H9 (cell line): ENCODE data around the gene RADIL. TPM values are rescaled to one million over a fixed set of nuclear protein-coding genes. Genes with fewer than 3 reads are reported as not detected.

ENCODE experiments used
- DNase-seq: peaks from one replicate; pipeline ENCODE4 v3.0.0-alpha.2; 2017
- H2AFZ ChIP-seq: one replicate; pipeline ENCODE4 v1.6.1; 2013; ENCODE audit warnings: mild to moderate bottlenecking, low read length, control low read depth, moderate library complexity
- H2AK5ac ChIP-seq: 2 replicates; pipeline ENCODE4 v1.6.1; 2013; ENCODE audit warnings: low read length, control low read depth, mixed read lengths; ENCODE audit not compliant: insufficient read length
- H2BK120ac ChIP-seq: one replicate; pipeline ENCODE4 v1.6.1; 2013; ENCODE audit warnings: low read depth, mild to moderate bottlenecking, low read length, control low read depth, inconsistent platforms; ENCODE audit not compliant: poor library complexity, severe bottlenecking
- H2BK12ac ChIP-seq: 2 replicates; pipeline ENCODE4 v1.6.1; 2013; ENCODE audit warnings: low read length, control low read depth, mixed read lengths, low read depth; ENCODE audit not compliant: insufficient read length
- H2BK15ac ChIP-seq: 2 replicates; pipeline ENCODE4 v1.6.1; 2013; ENCODE audit warnings: low read depth, low read length, control low read depth
- H2BK20ac ChIP-seq: one replicate; pipeline ENCODE4 v1.6.1; 2013; ENCODE audit warnings: low read depth, mild to moderate bottlenecking, low read length, control low read depth, inconsistent platforms; ENCODE audit not compliant: poor library complexity, severe bottlenecking
- H2BK5ac ChIP-seq: 2 replicates; pipeline ENCODE4 v1.6.1; 2013; ENCODE audit warnings: low read length, control low read depth, mixed read lengths; ENCODE audit not compliant: insufficient read length
- H3K14ac ChIP-seq: 2 replicates; pipeline ENCODE4 v1.6.1; 2013; ENCODE audit warnings: low read length, control low read depth; ENCODE audit not compliant: insufficient read depth
- H3K18ac ChIP-seq: 2 replicates; pipeline ENCODE4 v1.6.1; 2013; ENCODE audit warnings: low read depth, mild to moderate bottlenecking, mixed read lengths, low read length, control low read depth; ENCODE audit not compliant: insufficient read length
- H3K23ac ChIP-seq: 2 replicates; pipeline ENCODE4 v1.6.1; 2013; ENCODE audit warnings: low read length, control low read depth, mixed read lengths, low read depth; ENCODE audit not compliant: insufficient read length
- H3K23me2 ChIP-seq: 2 replicates; pipeline ENCODE4 v1.6.1; 2013; ENCODE audit warnings: low read depth, mild to moderate bottlenecking, mixed read lengths, low read length, control low read depth; ENCODE audit not compliant: insufficient read length, poor library complexity, severe bottlenecking
- H3K27ac ChIP-seq: 2 replicates; pipeline ENCODE4 v1.5.1; 2013; ENCODE audit warnings: low read length, control low read depth, mixed read lengths, low read depth; ENCODE audit not compliant: insufficient read length
- H3K27me3 ChIP-seq: 2 replicates; pipeline ENCODE4 v1.6.1; 2013; ENCODE audit warnings: low read length, control low read depth, inconsistent platforms; ENCODE audit not compliant: insufficient read depth
- H3K4ac ChIP-seq: 2 replicates; pipeline ENCODE4 v1.6.1; 2013; ENCODE audit warnings: low read depth, mild to moderate bottlenecking, control low read depth, inconsistent platforms, low read length, moderate library complexity
- H3K4me1 ChIP-seq: 2 replicates; pipeline ENCODE4 v1.6.1; 2013; ENCODE audit warnings: low read length, control low read depth, inconsistent platforms; ENCODE audit not compliant: insufficient read depth
- H3K4me2 ChIP-seq: 2 replicates; pipeline ENCODE4 v1.6.1; 2013; ENCODE audit warnings: low read length, control low read depth, mixed read lengths; ENCODE audit not compliant: insufficient read length, insufficient read depth
- H3K56ac ChIP-seq: 2 replicates; pipeline ENCODE4 v1.6.1; 2013; ENCODE audit warnings: low read depth, mild to moderate bottlenecking, mixed read lengths, low read length, control low read depth; ENCODE audit not compliant: insufficient read length
- H3K79me1 ChIP-seq: 2 replicates; pipeline ENCODE4 v1.6.1; 2013; ENCODE audit warnings: low read depth, mild to moderate bottlenecking, moderate library complexity, low read length, control low read depth, inconsistent platforms; ENCODE audit not compliant: insufficient read depth, poor library complexity, severe bottlenecking
- H3K79me2 ChIP-seq: 2 replicates; pipeline ENCODE4 v1.6.1; 2013; ENCODE audit warnings: low read length, control low read depth, inconsistent platforms; ENCODE audit not compliant: insufficient read depth
- H3K9ac ChIP-seq: 2 replicates; pipeline ENCODE4 v1.6.1; 2013; ENCODE audit warnings: low read length, control low read depth, mixed read lengths; ENCODE audit not compliant: insufficient read length; ENCODE audit errors: extremely low read depth
- H3K9me3 ChIP-seq: one replicate; pipeline ENCODE4 v1.6.1; 2013; ENCODE audit warnings: low read depth, low read length, inconsistent platforms; ENCODE audit not compliant: control insufficient read depth
- H3T11ph ChIP-seq: one replicate; pipeline ENCODE4 v1.6.1; 2013; ENCODE audit warnings: mild to moderate bottlenecking, low read length, control low read depth, inconsistent platforms
- H4K20me1 ChIP-seq: one replicate; pipeline ENCODE4 v1.6.1; 2013; ENCODE audit not compliant: control insufficient read depth, insufficient read length, insufficient read depth
- H4K5ac ChIP-seq: 2 replicates; pipeline ENCODE4 v1.6.1; 2013; ENCODE audit warnings: low read depth, mild to moderate bottlenecking, mixed read lengths, low read length, control low read depth; ENCODE audit not compliant: insufficient read length
- H4K8ac ChIP-seq: replicated peaks from 2 replicates; pipeline ENCODE4 v1.6.1; 2013; ENCODE audit warnings: low read length, control low read depth, mixed read lengths, low read depth; ENCODE audit not compliant: insufficient read length
- H4K91ac ChIP-seq: 2 replicates; pipeline ENCODE4 v1.6.1; 2013; ENCODE audit warnings: low read depth, mild to moderate bottlenecking, moderate library complexity, mixed read lengths, low read length, control low read depth; ENCODE audit not compliant: insufficient read length
- H3K27ac Mint-ChIP-seq, 3 experiments: 2 replicates in 2 of 3; 3 replicates in 1 of 3; pipeline ENCODE4 v1.8.0; 2020 to 2021; ENCODE audit warnings: mixed read lengths in 3 of 3, mild to moderate bottlenecking in 1 of 3, moderate library complexity in 1 of 3
- H3K27me3 Mint-ChIP-seq: 2 replicates; pipeline ENCODE4 v1.8.0; 2021; ENCODE audit warnings: low read depth, mild to moderate bottlenecking, moderate library complexity, mixed read lengths
- H3K36me3 Mint-ChIP-seq, 3 experiments: 2 replicates in 2 of 3; 3 replicates in 1 of 3; pipeline ENCODE4 v1.8.0; 2020 to 2021; ENCODE audit warnings: low read depth in 3 of 3, mixed read lengths in 3 of 3; ENCODE audit not compliant: insufficient read depth in 1 of 3
- H3K4me1 Mint-ChIP-seq, 2 experiments: 2 replicates each; pipeline ENCODE4 v1.8.0; 2020; ENCODE audit warnings: mixed read lengths in 2 of 2
- H3K4me3 Mint-ChIP-seq, 2 experiments: 2 replicates in 1 of 2; 3 replicates in 1 of 2; pipeline ENCODE4 v1.8.0; 2020 to 2021; ENCODE audit warnings: mild to moderate bottlenecking in 2 of 2, mixed read lengths in 2 of 2, moderate library complexity in 1 of 2
- H3K9me3 Mint-ChIP-seq, 2 experiments: 2 replicates in 1 of 2; 3 replicates in 1 of 2; pipeline ENCODE4 v1.8.0; 2020; ENCODE audit warnings: mild to moderate bottlenecking in 2 of 2, mixed read lengths in 2 of 2, moderate library complexity in 1 of 2
- WGBS: extraction: QIAGEN DNeasy Blood & Tissue Kit; methylation state at CpG from one replicate; pipeline ENCODE4 v1.1.7; 2013; ENCODE audit warnings: missing lambda C conversion rate, low lambda C conversion rate, mixed read lengths; ENCODE audit not compliant: insufficient read length; ENCODE audit errors: extremely low coverage; 5-methylcytosine and 5-hydroxymethylcytosine counted together
- total RNA-seq: library from RNA; stranded (reverse); gene quantifications from 2 replicates; pipeline ENCODE4 v1.2.1, GENCODE V29; 2021
- TF ChIP-seq, protein P1 (sequence below): fragments of 200-600 bp; sonication (generic); conservative IDR thresholded peaks from 3 replicates; pipeline ENCODE4 v1.8.0; 2021; ENCODE audit warnings: antibody characterized with exemption, mild to moderate bottlenecking

Gene RADIL
- total RNA-seq, 1 experiment from 2014 or later = 4.7 TPM

GRCh38 chr7:4786015-4786414 is 97.5 kb downstream of the RADIL start:
- H4K91ac ChIP-seq = no peak overlapping the region
- no peak overlapping the region for H3T11ph ChIP-seq
- no peak overlapping the region for H2AK5ac ChIP-seq
- H2BK15ac ChIP-seq = no peak overlapping the region
- TF ChIP-seq, protein P1, sequence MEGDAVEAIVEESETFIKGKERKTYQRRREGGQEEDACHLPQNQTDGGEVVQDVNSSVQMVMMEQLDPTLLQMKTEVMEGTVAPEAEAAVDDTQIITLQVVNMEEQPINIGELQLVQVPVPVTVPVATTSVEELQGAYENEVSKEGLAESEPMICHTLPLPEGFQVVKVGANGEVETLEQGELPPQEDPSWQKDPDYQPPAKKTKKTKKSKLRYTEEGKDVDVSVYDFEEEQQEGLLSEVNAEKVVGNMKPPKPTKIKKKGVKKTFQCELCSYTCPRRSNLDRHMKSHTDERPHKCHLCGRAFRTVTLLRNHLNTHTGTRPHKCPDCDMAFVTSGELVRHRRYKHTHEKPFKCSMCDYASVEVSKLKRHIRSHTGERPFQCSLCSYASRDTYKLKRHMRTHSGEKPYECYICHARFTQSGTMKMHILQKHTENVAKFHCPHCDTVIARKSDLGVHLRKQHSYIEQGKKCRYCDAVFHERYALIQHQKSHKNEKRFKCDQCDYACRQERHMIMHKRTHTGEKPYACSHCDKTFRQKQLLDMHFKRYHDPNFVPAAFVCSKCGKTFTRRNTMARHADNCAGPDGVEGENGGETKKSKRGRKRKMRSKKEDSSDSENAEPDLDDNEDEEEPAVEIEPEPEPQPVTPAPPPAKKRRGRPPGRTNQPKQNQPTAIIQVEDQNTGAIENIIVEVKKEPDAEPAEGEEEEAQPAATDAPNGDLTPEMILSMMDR = no peak
- Mint-ChIP-seq H3K36me3 (peaks cover 7 to 27% (median 9%) of the 10 kb centered on the region in 3 experiments; a peak in 6 of 7 replicates), H3K4me3 (no peak overlapping the region), H3K27ac (no peak overlapping the region), H3K4me1 (no peaks in the 10 kb centered on the region), H3K27me3 (no peaks in the 10 kb centered on the region), H3K9me3 (no peaks in the 10 kb centered on the region)
- H3K4ac ChIP-seq = no peak overlapping the region
- no peak overlapping the region for H3K14ac ChIP-seq
- H2BK5ac ChIP-seq = no peak overlapping the region
- H4K20me1 ChIP-seq = no peaks in the 10 kb centered on the region
- no peaks in the 10 kb centered on the region for H3K23me2 ChIP-seq
- H3K9ac ChIP-seq = no peak overlapping the region
- no peak overlapping the region for H2AFZ ChIP-seq
- no peak overlapping the region for H3K18ac ChIP-seq
- H3K79me1 ChIP-seq = no peaks in the 10 kb centered on the region
- no peaks in the 10 kb centered on the region for H3K9me3 ChIP-seq
- no peak overlapping the region for H4K5ac ChIP-seq
- no peaks in the 10 kb centered on the region for H3K4me1 ChIP-seq
- no peaks in the 10 kb centered on the region for H3K27me3 ChIP-seq
- no peak overlapping the region for H2BK12ac ChIP-seq
- no peaks in the 10 kb centered on the region for H3K79me2 ChIP-seq
- WGBS = no CpG with 5 or more reads among the region's 17 CpGs
- H3K56ac ChIP-seq = no peak overlapping the region
- no peak overlapping the region for H3K27ac ChIP-seq
- no peak overlapping the region for H3K4me2 ChIP-seq
- H4K8ac ChIP-seq = no peak overlapping the region
- H2BK120ac ChIP-seq = no peak overlapping the region
- H3K23ac ChIP-seq = no peak overlapping the region
- no peak for DNase-seq
- no peak overlapping the region for H2BK20ac ChIP-seq
